IMR-90 (cell line): Measurements from ENCODE around the gene PPARG. TPM values are rescaled to one million over a fixed set of nuclear protein-coding genes. Genes with fewer than 3 reads are reported as not detected.
"Not testable (repeated sequence)": the region's sequence is repeated elsewhere in the genome, so short reads cannot be mapped to it uniquely, and the experiment has no call there.

Source experiments
- ATAC-seq: fragments of 200-7000 bp; cut with Tn5 transposase; 2 replicates; pipeline ENCODE4 v1.9.1; 2020; ENCODE audit warnings: low read depth, mild to moderate bottlenecking, moderate library complexity
- BruUV-seq: library from RNA; stranded (reverse); fragments of 400-500 nt; replicated peaks from 2 replicates; lab custom pipeline; 2021; lab: Mats Ljungman, UMichigan
- CTCF ChIA-PET: fragments of 300-600 bp; formaldehyde crosslinking; extraction: SDS; loops from one replicate; lab custom pipeline; 2021; ENCODE audit warnings: antibody characterized with exemption; lab: Yijun Ruan, JAX
- POLR2A ChIA-PET: fragments of 300-600 bp; sonication (Branson Sonifier 250); formaldehyde crosslinking; loops from one replicate; lab custom pipeline; 2022; ENCODE audit warnings: antibody characterized with exemption; ENCODE audit not compliant: unreplicated experiment; lab: Charles Lee
- DNase-seq: peaks from one replicate; pipeline ENCODE4 v3.0.0; 2013
- H2AFZ ChIP-seq: replicated peaks from 2 replicates; pipeline ENCODE3; 2013; ENCODE audit warnings: low read length, mild to moderate bottlenecking; ENCODE audit not compliant: poor library complexity
- H2AK5ac ChIP-seq: 2 replicates; pipeline ENCODE4 v1.6.1; 2013; ENCODE audit warnings: low read depth, low read length, inconsistent platforms
- H2AK9ac ChIP-seq: replicated peaks from 2 replicates; pipeline ENCODE3; 2013; ENCODE audit warnings: mild to moderate bottlenecking, low read depth, low read length, moderate library complexity; ENCODE audit not compliant: poor library complexity
- H2BK120ac ChIP-seq: 2 replicates; pipeline ENCODE4 v1.6.1; 2013; ENCODE audit warnings: low read depth, low read length, inconsistent platforms
- H2BK15ac ChIP-seq: 3 replicates; pipeline ENCODE4 v1.6.1; 2013; ENCODE audit warnings: low read depth, low read length, inconsistent platforms
- H2BK20ac ChIP-seq: 2 replicates; pipeline ENCODE4 v1.6.1; 2013; ENCODE audit warnings: low read depth, mild to moderate bottlenecking, inconsistent platforms, low read length, moderate library complexity
- H2BK5ac ChIP-seq: 2 replicates; pipeline ENCODE4 v1.6.1; 2013; ENCODE audit warnings: mild to moderate bottlenecking, low read depth, low read length, inconsistent platforms; ENCODE audit not compliant: poor library complexity, severe bottlenecking
- H3K14ac ChIP-seq: replicated peaks from 2 replicates; pipeline ENCODE4 v1.6.1; 2013; ENCODE audit warnings: low read depth, low read length, inconsistent platforms
- H3K18ac ChIP-seq: 2 replicates; pipeline ENCODE4 v1.6.1; 2013; ENCODE audit warnings: low read depth, low read length, control low read depth
- H3K23ac ChIP-seq: 2 replicates; pipeline ENCODE4 v1.6.1; 2013; ENCODE audit warnings: low read depth, low read length, inconsistent platforms
- H3K27ac ChIP-seq: 2 replicates; pipeline ENCODE4 v1.5.1; 2013; ENCODE audit warnings: mild to moderate bottlenecking, control low read depth, low read length; ENCODE audit not compliant: insufficient read depth
- H3K27me3 ChIP-seq: 2 replicates; pipeline ENCODE4 v1.6.1; 2013; ENCODE audit warnings: low read length; ENCODE audit not compliant: control insufficient read depth, insufficient read depth
- H3K36me3 ChIP-seq: 2 replicates; pipeline ENCODE4 v1.6.1; 2013; ENCODE audit warnings: low read length, mixed read lengths; ENCODE audit not compliant: control insufficient read depth, insufficient read depth
- H3K4ac ChIP-seq: 2 replicates; pipeline ENCODE4 v1.6.1; 2013; ENCODE audit warnings: low read depth, low read length, inconsistent platforms
- H3K4me1 ChIP-seq: 2 replicates; pipeline ENCODE4 v1.6.1; 2013; ENCODE audit warnings: low read length, mixed read lengths; ENCODE audit not compliant: control insufficient read depth, insufficient read depth
- H3K4me2 ChIP-seq: 2 replicates; pipeline ENCODE4 v1.6.1; 2013; ENCODE audit warnings: low read depth, mild to moderate bottlenecking, control low read depth, low read length, moderate library complexity
- H3K4me3 ChIP-seq: 2 replicates; pipeline ENCODE4 v1.5.1; 2013; ENCODE audit warnings: low read depth, mild to moderate bottlenecking, control low read depth, low read length, moderate library complexity; ENCODE audit not compliant: insufficient read depth
- H3K56ac ChIP-seq: 2 replicates; pipeline ENCODE4 v1.6.1; 2013; ENCODE audit warnings: low read length, inconsistent platforms; ENCODE audit not compliant: insufficient read depth; ENCODE audit errors: extremely low read depth
- H3K79me1 ChIP-seq, 2 experiments: 2 replicates each; pipeline ENCODE4 v1.6.1; 2013; ENCODE audit warnings: low read length in 2 of 2, inconsistent platforms in 1 of 2, low read depth in 1 of 2
- H3K9ac ChIP-seq: 2 replicates; pipeline ENCODE4 v1.6.1; 2013; ENCODE audit warnings: low read depth, low read length, control low read depth
- H3K9me1 ChIP-seq: 2 replicates; pipeline ENCODE4 v1.6.1; 2013; ENCODE audit warnings: low read length, inconsistent platforms; ENCODE audit not compliant: insufficient read depth
- H3K9me3 ChIP-seq: 2 replicates; pipeline ENCODE4 v1.6.1; 2013; ENCODE audit warnings: low read length; ENCODE audit not compliant: control insufficient read depth, insufficient read depth
- H4K20me1 ChIP-seq: 2 replicates; pipeline ENCODE4 v1.6.1; 2013; ENCODE audit warnings: low read length, inconsistent platforms; ENCODE audit not compliant: insufficient read depth
- H4K5ac ChIP-seq: 2 replicates; pipeline ENCODE4 v1.6.1; 2013; ENCODE audit warnings: mild to moderate bottlenecking, low read depth, low read length, control low read depth
- H4K8ac ChIP-seq, 2 experiments: 2 replicates each; pipeline ENCODE4 v1.6.1; 2013; ENCODE audit warnings: low read depth in 2 of 2, low read length in 2 of 2, control low read depth in 1 of 2, inconsistent platforms in 1 of 2
- H4K91ac ChIP-seq: 2 replicates; pipeline ENCODE4 v1.6.1; 2013; ENCODE audit warnings: low read depth, low read length, inconsistent platforms; ENCODE audit not compliant: insufficient read depth
- WGBS, 2 experiments: methylation state at CpG; one replicate each; pipeline versions ENCODE4 v1.1.5 to v1.1.7; 2013; ENCODE audit warnings: missing lambda C conversion rate in 2 of 2; ENCODE audit not compliant: insufficient read length in 1 of 2; ENCODE audit errors: extremely low coverage in 2 of 2; 5-methylcytosine and 5-hydroxymethylcytosine counted together
- dilution Hi-C: fragments of 300-500 bp; cut with HindIII; formaldehyde crosslinking; loops from one replicate; pipeline ENCODE4 v1.14.3; 2018; ENCODE audit warnings: low sequenced_read_pairs; ENCODE audit not compliant: unreplicated experiment
- in situ Hi-C: fragments of 300-500 bp; cut with MboI; formaldehyde crosslinking; loops from 3 replicates; pipeline ENCODE4 v1.14.3; 2019; ENCODE audit warnings: low sequenced_read_pairs, inconsistent platforms, mixed read lengths
- intact Hi-C: fragments of 100-400 bp; cut with micrococcal nuclease; formaldehyde crosslinking; loops from 2 replicates; pipeline ENCODE4 v1.10.0; 2022
- polyA plus RNA-seq, 3 experiments: library from polyadenylated mRNA; depleted of rRNA; stranded (reverse); fragments of >200 nt; gene quantifications; 2 replicates each; pipeline ENCODE4 v1.2.3, GENCODE V29; 2012; ENCODE audit warnings: low replicate concordance in 1 of 3
- total RNA-seq: library from RNA; depleted of rRNA; stranded (reverse); fragments of >200 nt; gene quantifications from 2 replicates; pipeline ENCODE4 v1.2.3, GENCODE V29; 2012

The PPARG gene
- total and polyA plus RNA-seq, 2 of the 4 experiments (the other 2 are of a cell fraction): 11.2 to 23.8 TPM

- H3K4me2 ChIP-seq, H2BK20ac ChIP-seq, H4K8ac ChIP-seq, CTCF ChIA-PET, H3K27me3 ChIP-seq, H4K5ac ChIP-seq, H3K27ac ChIP-seq, DNase-seq, in situ Hi-C loops, H3K9me1 ChIP-seq, H2BK5ac ChIP-seq, H3K23ac ChIP-seq, H2AFZ ChIP-seq, H3K14ac ChIP-seq, H3K18ac ChIP-seq, H4K91ac ChIP-seq, H3K4ac ChIP-seq, H3K79me1 ChIP-seq, H3K9me3 ChIP-seq, BruUV-seq, H4K20me1 ChIP-seq, H2AK9ac ChIP-seq, H2BK15ac ChIP-seq, ATAC-seq, H3K4me1 ChIP-seq, intact Hi-C loops, H3K9ac ChIP-seq, H3K4me3 ChIP-seq, dilution Hi-C loops, H3K56ac ChIP-seq, H3K36me3 ChIP-seq, H2AK5ac ChIP-seq, POLR2A ChIA-PET: not testable (repeated sequence)
- WGBS, 2 experiments: 100% methylated on average over 1 of the region's 5 CpGs; no CpG with 5 or more reads in 1 of the 2 experiments
- H2BK120ac ChIP-seq: peak overlapping the region; percentile 10; the same call in 1 of the 2 replicates
Measured at GRCh38 chr3:12276827-12277226, 12.0 kb upstream of the PPARG start.
